Frontal cortex (tissue), 4 donors: ENCODE measurements around the gene F3. TPM values are rescaled to one million over a fixed set of nuclear protein-coding genes. Genes with fewer than 3 reads are reported as not detected.

Experiments
- DNase-seq, 2 donors: peaks; one replicate each; pipeline ENCODE4 v3.0.0; 2012; ENCODE audit warnings: low spot score in 2 of 2
- FAIRE-seq: peaks from 2 replicates; lab custom pipeline; 2012; peaks lifted over from hg19 to GRCh38; lab: Jason Lieb, UNC
- total RNA-seq: library from RNA; depleted of rRNA; stranded (reverse); fragments of >200 nt; gene quantifications from one replicate; pipeline ENCODE4 v1.2.3, GENCODE V29; 2014
- donor health status: control.
- donor health status: control.
- donor health status: control.

Gene F3
- total RNA-seq, 1 donor from 2014 or later: 24.9 TPM

- DNase-seq (no peak), FAIRE-seq (no peak)
Observed at GRCh38 chr1:94553931-94554330, 12.4 kb upstream of the F3 start.

GRCh38 chr1:94553323-94553730 is 11.8 kb upstream of the F3 start:
- FAIRE-seq (no peak), DNase-seq (no peak)

- no peak for DNase-seq
- no peak for FAIRE-seq
Observed at GRCh38 chr1:94552071-94552586, 10.6 kb upstream of the F3 start.

- DNase-seq: no peak
- FAIRE-seq: no peak
Observed at GRCh38 chr1:94551449-94551848, 9.9 kb upstream of the F3 start.

- FAIRE-seq (no peak), DNase-seq (no peak)
Observed at GRCh38 chr1:94550800-94551241, 9.3 kb upstream of the F3 start.

- no peak for DNase-seq
- no peak for FAIRE-seq
Observed at GRCh38 chr1:94550396-94550795, 8.8 kb upstream of the F3 start.

- DNase-seq: no peak
- no peak for FAIRE-seq
Observed at GRCh38 chr1:94549706-94550105, 8.1 kb upstream of the F3 start.

GRCh38 chr1:94544706-94545490 is 3.3 kb upstream of the F3 start:
- FAIRE-seq (no peak), DNase-seq (no peak)

- FAIRE-seq (no peak), DNase-seq (no peak)
Observed at GRCh38 chr1:94543893-94544635, 2.5 kb upstream of the F3 start.

- no peak for FAIRE-seq
- DNase-seq: no peak
Observed at GRCh38 chr1:94543001-94543400, 1.4 kb upstream of the F3 start.

GRCh38 chr1:94542088-94542870 is 720 bp upstream of the F3 start:
- DNase-seq (peak; percentile 39 to 41), FAIRE-seq (no peak)

- FAIRE-seq (no peak), DNase-seq (no peak)
Observed at GRCh38 chr1:94540440-94541245, 916 bp downstream of the F3 start.

GRCh38 chr1:94539496-94539895 is 2.1 kb downstream of the F3 start:
- FAIRE-seq (no peak), DNase-seq (no peak)

- FAIRE-seq: no peak
Observed at GRCh38 chr1:94538243-94538827, 3.2 kb downstream of the F3 start.

GRCh38 chr1:94537254-94537653 is 4.3 kb downstream of the F3 start:
- no peak for FAIRE-seq
- DNase-seq: no peak

More at GRCh38 chr1:94538243-94538827, 3.2 kb downstream of the F3 start:
- DNase-seq: no peak

- DNase-seq (no peak), FAIRE-seq (no peak)
Observed at GRCh38 chr1:94535879-94536278, 5.7 kb downstream of the F3 start.

GRCh38 chr1:94535095-94535494 is 6.5 kb downstream of the F3 start:
- DNase-seq (no peak), FAIRE-seq (no peak)

GRCh38 chr1:94532077-94532476 is 9.5 kb downstream of the F3 start:
- FAIRE-seq (no peak), DNase-seq (no peak)

- DNase-seq (no peak), FAIRE-seq (no peak)
Observed at GRCh38 chr1:94531664-94532063, 9.9 kb downstream of the F3 start.
